ENCODE results near the gene C21orf58.

The C21orf58 gene

GRCh38 chr21:46357684-46358425, 34.2 kb upstream of the C21orf58 start:
- H3K4me3 ChIP-seq (ENCODE audit: low read depth, low read length) = no peak overlapping the region
- no peak for DNase-seq (ENCODE audit: low read depth)
- TF ChIP-seq CTCF (IDR thresholded peaks at IDR 0.05; ENCODE audit: control insufficient read depth, extremely low read depth, insufficient read depth) = no peak

GRCh38 chr21:46357335-46357604, 33.6 kb upstream of the C21orf58 start:
- no peak for DNase-seq (ENCODE audit: low read depth)
- no peak for TF ChIP-seq CTCF (IDR thresholded peaks at IDR 0.05; ENCODE audit: control insufficient read depth, extremely low read depth, insufficient read depth)
- no peak overlapping the region for H3K4me3 ChIP-seq (ENCODE audit: low read depth, low read length)

GRCh38 chr21:46356494-46357334, 33.0 kb upstream of the C21orf58 start:
- no peak for TF ChIP-seq CTCF (IDR thresholded peaks at IDR 0.05; ENCODE audit: control insufficient read depth, extremely low read depth, insufficient read depth)
- no peak for DNase-seq (ENCODE audit: low read depth)
- no peak overlapping the region for H3K4me3 ChIP-seq (ENCODE audit: low read depth, low read length)

GRCh38 chr21:46356005-46356338, 32.3 kb upstream of the C21orf58 start:
- TF ChIP-seq CTCF (IDR thresholded peaks at IDR 0.05; ENCODE audit: control insufficient read depth, extremely low read depth, insufficient read depth) = no peak
- no peak overlapping the region for H3K4me3 ChIP-seq (ENCODE audit: low read depth, low read length)
- no peak for DNase-seq (ENCODE audit: low read depth)

- DNase-seq (ENCODE audit: low read depth) = no peak
- H3K4me3 ChIP-seq (ENCODE audit: low read depth, low read length) = no peak overlapping the region
- TF ChIP-seq CTCF (IDR thresholded peaks at IDR 0.05; ENCODE audit: control insufficient read depth, extremely low read depth, insufficient read depth) = no peak
These were observed 31.7 kb upstream of the C21orf58 start for GRCh38 chr21:46355161-46356004.

- H3K4me3 ChIP-seq (ENCODE audit: low read depth, low read length) = no peak overlapping the region
- DNase-seq (ENCODE audit: low read depth) = no peak
- TF ChIP-seq CTCF (IDR thresholded peaks at IDR 0.05; ENCODE audit: control insufficient read depth, extremely low read depth, insufficient read depth) = no peak
These were observed 30.8 kb upstream of the C21orf58 start for GRCh38 chr21:46354518-46354917.

All from LNCaP clone FGC (cell line).